Nephron progenitor cell (in vitro differentiated cells): Measurements from ENCODE around the gene ADAM12.

ENCODE experiments used
- DNase-seq: peaks from one replicate; pipeline ENCODE4 v3.0.0; 2021
- H3K27ac Mint-ChIP-seq: 2 replicates; pipeline ENCODE4 v1.8.0; 2021; ENCODE audit warnings: mild to moderate bottlenecking, moderate library complexity, mixed read lengths
- H3K27me3 Mint-ChIP-seq: 2 replicates; pipeline ENCODE4 v1.8.0; 2021; ENCODE audit warnings: mild to moderate bottlenecking, low read depth, mixed read lengths; ENCODE audit not compliant: poor library complexity
- H3K36me3 Mint-ChIP-seq: 2 replicates; pipeline ENCODE4 v1.8.0; 2021; ENCODE audit warnings: low read depth, mixed read lengths
- H3K4me1 Mint-ChIP-seq: 2 replicates; pipeline ENCODE4 v1.8.0; 2021; ENCODE audit warnings: mixed read lengths
- H3K4me3 Mint-ChIP-seq: 2 replicates; pipeline ENCODE4 v1.8.0; 2021; ENCODE audit warnings: mild to moderate bottlenecking, moderate library complexity, mixed read lengths
- H3K9me3 Mint-ChIP-seq: 2 replicates; pipeline ENCODE4 v1.8.0; 2021; ENCODE audit warnings: mild to moderate bottlenecking, moderate library complexity, mixed read lengths
- TF ChIP-seq, protein P1 (sequence below): fragments of 200-600 bp; sonication (generic); IDR thresholded peaks from 2 replicates; pipeline ENCODE4 v1.5.0; 2021; ENCODE audit warnings: antibody characterized with exemption

ADAM12 gene

DNA sequence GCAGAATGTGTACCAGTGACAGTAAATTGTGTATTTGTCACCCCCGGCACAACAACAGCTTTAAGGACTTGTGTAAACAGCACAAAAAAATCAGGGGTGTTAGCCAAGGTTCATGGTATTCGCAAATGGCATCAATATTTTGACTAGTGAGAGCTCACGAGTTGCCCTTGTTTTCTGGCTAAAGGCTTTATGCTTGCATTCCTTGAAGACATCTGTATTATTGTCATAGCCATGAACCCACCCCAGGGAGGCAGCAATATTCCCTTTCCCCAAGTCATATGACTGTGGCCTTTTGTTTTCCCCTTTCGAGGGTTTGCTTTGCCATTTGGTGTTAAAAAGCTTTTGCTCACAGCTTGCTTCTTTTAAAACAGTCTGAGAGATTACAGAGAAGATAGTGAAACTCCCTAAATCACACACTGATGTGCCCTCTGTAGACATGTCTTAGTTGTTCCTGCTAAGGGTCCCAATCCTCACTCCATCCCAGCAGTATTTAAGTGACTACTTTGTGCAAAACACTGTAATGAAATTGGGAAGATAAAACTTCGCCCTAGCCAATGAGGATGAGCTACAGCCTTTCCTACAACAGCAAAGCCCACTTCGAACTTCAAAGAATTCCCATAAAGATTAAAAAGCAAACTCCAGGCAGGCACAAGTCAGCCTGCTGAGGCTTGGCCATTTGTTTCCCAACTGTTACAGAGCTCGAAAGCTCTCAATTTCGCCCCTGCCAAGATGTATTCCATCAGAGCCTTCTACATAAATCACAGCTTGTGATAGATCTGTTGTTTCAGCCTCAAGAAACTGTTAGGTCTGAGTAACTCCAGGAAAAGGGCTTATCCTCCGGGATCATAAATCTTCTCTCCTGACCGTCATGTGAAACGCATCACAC is 172.3 kb downstream of the ADAM12 start:
- TF ChIP-seq, protein P1, sequence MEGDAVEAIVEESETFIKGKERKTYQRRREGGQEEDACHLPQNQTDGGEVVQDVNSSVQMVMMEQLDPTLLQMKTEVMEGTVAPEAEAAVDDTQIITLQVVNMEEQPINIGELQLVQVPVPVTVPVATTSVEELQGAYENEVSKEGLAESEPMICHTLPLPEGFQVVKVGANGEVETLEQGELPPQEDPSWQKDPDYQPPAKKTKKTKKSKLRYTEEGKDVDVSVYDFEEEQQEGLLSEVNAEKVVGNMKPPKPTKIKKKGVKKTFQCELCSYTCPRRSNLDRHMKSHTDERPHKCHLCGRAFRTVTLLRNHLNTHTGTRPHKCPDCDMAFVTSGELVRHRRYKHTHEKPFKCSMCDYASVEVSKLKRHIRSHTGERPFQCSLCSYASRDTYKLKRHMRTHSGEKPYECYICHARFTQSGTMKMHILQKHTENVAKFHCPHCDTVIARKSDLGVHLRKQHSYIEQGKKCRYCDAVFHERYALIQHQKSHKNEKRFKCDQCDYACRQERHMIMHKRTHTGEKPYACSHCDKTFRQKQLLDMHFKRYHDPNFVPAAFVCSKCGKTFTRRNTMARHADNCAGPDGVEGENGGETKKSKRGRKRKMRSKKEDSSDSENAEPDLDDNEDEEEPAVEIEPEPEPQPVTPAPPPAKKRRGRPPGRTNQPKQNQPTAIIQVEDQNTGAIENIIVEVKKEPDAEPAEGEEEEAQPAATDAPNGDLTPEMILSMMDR = no peak
- H3K4me3 Mint-ChIP-seq = peak overlapping the region; percentile 65

DNA sequence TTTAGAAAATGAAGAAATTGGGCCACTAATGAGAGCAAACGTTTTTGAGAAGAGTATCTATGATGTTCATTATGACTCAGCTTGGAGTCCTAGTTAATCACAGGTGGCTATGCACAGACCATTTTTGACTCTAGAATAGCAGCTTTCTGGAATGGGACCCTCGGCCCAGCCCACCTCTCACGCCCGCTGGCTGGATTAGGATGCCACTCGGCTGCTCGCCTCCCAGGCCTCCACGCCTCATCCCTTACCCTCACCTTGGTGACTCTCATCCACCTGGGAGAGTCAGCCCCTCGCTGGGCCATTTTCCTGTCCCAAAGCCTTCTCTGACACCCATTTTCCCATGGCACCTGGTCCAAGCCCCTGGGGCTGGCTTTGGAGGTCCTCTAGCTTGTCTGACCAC is 173.6 kb downstream of the ADAM12 start:
- DNase-seq = no peak
- Mint-ChIP-seq H3K4me3 (no peak overlapping the region), H3K27ac (peak overlapping the region; percentile 99), H3K27me3 (peaks cover 4% of the 10 kb centered on the region), H3K9me3 (no peaks in the 10 kb centered on the region), H3K36me3 (no peaks in the 10 kb centered on the region), H3K4me1 (peaks cover 57% of the 10 kb centered on the region)
- TF ChIP-seq, protein P1 = no peak

More for the DNA sequence above, 172.3 kb downstream of the ADAM12 start:
- no peaks in the 10 kb centered on the region for H3K9me3 Mint-ChIP-seq
- peaks cover 63% of the 10 kb centered on the region for H3K4me1 Mint-ChIP-seq
- peak; percentile 24 for DNase-seq
- no peaks in the 10 kb centered on the region for H3K36me3 Mint-ChIP-seq
- peaks cover 4% of the 10 kb centered on the region for H3K27me3 Mint-ChIP-seq
- peak overlapping the region; percentile 97 for H3K27ac Mint-ChIP-seq

DNA sequence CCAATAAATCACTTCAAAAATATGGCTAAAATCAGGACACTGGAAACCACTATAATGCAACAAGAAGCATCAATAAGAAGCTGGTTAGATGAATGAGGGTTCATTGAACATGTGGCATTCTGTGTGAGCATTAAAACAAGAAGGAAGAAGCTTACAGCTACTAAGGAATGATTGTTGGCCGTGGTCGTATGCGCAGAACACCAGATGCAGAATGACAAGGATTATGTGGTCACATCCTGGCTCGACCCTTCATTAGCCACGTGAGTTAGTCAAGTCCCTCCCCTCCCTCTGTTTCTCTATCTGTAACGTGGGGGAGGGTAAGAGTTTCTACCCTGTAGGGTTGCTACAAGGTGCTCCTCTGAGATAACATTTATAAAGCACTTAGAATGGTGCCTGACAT is 174.3 kb downstream of the ADAM12 start:
- H3K36me3 Mint-ChIP-seq = no peaks in the 10 kb centered on the region
- peaks cover 4% of the 10 kb centered on the region for H3K27me3 Mint-ChIP-seq
- peaks cover 51% of the 10 kb centered on the region for H3K4me1 Mint-ChIP-seq
- H3K4me3 Mint-ChIP-seq = no peak overlapping the region
- no peak for DNase-seq
- H3K27ac Mint-ChIP-seq = no peak overlapping the region
- no peaks in the 10 kb centered on the region for H3K9me3 Mint-ChIP-seq
- TF ChIP-seq, protein P1 = no peak

DNA sequence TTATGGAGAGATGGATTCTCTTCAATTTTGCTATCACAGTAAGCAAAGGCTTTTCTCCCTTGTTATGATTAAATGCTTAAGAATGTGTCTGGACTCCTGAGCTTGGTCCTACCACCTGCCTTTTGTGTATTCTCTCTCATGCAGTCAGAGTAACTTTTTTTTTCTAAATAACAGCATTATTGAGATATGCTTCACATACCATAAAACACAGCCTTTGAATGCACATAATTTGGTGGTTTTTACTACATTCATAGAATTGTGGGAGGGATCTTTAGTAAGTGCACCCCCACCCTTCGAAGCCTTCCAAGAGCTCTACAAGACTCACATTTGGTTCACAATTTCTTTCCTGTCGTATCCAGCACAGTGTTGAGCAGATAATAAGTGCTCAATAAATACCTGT is 175.5 kb downstream of the ADAM12 start:
- H3K36me3 Mint-ChIP-seq = no peaks in the 10 kb centered on the region
- H3K4me1 Mint-ChIP-seq = peaks cover 39% of the 10 kb centered on the region
- H3K9me3 Mint-ChIP-seq = peaks cover under 1% of the 10 kb centered on the region
- DNase-seq = no peak
- H3K27ac Mint-ChIP-seq = no peak overlapping the region
- TF ChIP-seq, protein P1 = no peak
- H3K4me3 Mint-ChIP-seq = no peak overlapping the region
- peaks cover 4% of the 10 kb centered on the region for H3K27me3 Mint-ChIP-seq

DNA sequence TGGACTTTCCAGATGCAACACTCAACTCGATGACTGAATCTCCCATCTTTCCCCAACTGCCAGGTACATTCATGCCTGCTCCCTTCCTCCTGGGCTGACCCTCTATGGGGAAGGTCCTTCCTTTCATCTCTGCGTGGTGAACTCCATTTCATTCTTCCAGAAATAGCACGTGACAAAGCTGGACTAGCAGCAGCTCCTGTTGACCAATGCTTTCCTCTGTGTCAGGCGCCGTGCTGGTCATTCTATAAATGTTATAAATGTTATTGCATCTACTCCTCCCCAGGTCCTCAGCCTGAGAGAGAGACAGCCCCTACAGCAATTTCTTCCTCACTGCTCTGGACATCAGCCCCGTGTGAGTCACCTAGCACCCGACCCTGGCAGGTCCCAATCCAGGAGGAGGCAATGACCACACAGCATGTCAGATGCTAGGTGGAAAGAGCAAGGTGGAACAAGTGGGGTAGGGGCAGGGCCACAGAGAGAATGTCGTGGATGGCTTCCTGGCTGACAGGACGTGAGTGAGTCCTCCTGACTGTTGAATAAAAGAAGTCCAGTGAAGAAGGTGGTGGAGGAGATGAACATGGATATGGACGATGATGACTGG is 178.1 kb downstream of the ADAM12 start:
- Mint-ChIP-seq H3K27ac (no peak overlapping the region), H3K4me1 (peaks cover 21% of the 10 kb centered on the region), H3K36me3 (peaks cover 5% of the 10 kb centered on the region), H3K9me3 (peaks cover 14% of the 10 kb centered on the region), H3K4me3 (no peak overlapping the region), H3K27me3 (no peaks in the 10 kb centered on the region)
- TF ChIP-seq, protein P1 = no peak
- no peak for DNase-seq
